Measurements from ENCODE around the gene AGBL3.
"Not testable (repeated sequence)": the region's sequence is repeated elsewhere in the genome, so short reads cannot be mapped to it uniquely, and the experiment has no call there.

AGBL3 gene

DNA sequence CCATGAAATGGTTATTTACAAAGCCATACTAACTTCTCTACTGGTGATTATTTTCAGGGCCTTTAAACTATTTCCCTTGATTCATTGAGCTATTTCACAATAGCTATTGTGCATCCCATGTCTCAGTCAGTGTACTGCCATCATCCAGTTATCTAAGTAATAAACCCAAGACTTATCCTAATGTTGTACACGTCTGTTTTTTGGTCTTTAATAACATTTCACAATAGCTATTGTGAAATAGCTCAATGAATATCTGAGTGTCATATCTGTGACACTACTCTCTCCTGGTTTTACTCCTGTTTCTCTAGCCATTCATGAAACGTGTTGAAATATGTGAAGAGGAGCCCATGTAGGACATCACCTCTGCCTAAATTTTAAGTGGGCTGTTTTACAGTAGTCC, 125.1 kb downstream of the AGBL3 start:
- no peaks in the 10 kb centered on the region for H3K36me3 Mint-ChIP-seq (ENCODE audit: low read depth)
- no peak for DNase-seq (ENCODE audit: low spot score)
- H3K27ac Mint-ChIP-seq, result no peak overlapping the region
- no peaks in the 10 kb centered on the region for H3K4me1 Mint-ChIP-seq (ENCODE audit: low read depth)
- no peak overlapping the region for H3K4me3 Mint-ChIP-seq
- H3K9me3 Mint-ChIP-seq, result no peaks in the 10 kb centered on the region
- no peaks in the 10 kb centered on the region for H3K27me3 Mint-ChIP-seq (ENCODE audit: low read depth)

- Mint-ChIP-seq H3K9me3 (peaks cover 3% of the 10 kb centered on the region), H3K27ac (no peak overlapping the region), H3K36me3 (ENCODE audit: low read depth) (no peaks in the 10 kb centered on the region), H3K4me1 (ENCODE audit: low read depth) (no peaks in the 10 kb centered on the region), H3K27me3 (ENCODE audit: low read depth) (no peaks in the 10 kb centered on the region), H3K4me3 (no peak overlapping the region)
- DNase-seq (ENCODE audit: low spot score), result no peak
Observed at GRCh38 chr7:135114622-135115021, 128.3 kb downstream of the AGBL3 start.

DNA sequence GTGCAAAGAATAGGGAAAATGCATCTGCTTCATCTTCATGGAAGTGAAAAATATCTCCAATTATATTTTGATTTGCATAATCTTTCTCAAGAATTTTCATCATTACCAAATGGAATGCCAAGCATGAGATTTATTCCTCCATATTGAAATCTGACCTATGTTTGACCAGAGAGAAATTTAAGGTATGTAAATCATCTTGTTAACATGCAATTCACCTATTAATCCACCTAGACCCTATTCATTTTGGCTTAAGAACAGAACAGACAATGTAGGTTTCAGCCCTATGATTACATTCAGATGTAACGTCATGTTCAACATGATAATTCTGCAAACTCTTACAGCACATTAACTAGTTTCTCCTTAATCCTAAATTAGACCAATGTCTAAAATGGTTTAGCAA, 130.8 kb downstream of the AGBL3 start:
- H3K9me3 Mint-ChIP-seq, result peaks cover 13% of the 10 kb centered on the region
- H3K4me3 Mint-ChIP-seq, result no peak overlapping the region
- peaks cover 2% of the 10 kb centered on the region for H3K36me3 Mint-ChIP-seq (ENCODE audit: low read depth)

DNA sequence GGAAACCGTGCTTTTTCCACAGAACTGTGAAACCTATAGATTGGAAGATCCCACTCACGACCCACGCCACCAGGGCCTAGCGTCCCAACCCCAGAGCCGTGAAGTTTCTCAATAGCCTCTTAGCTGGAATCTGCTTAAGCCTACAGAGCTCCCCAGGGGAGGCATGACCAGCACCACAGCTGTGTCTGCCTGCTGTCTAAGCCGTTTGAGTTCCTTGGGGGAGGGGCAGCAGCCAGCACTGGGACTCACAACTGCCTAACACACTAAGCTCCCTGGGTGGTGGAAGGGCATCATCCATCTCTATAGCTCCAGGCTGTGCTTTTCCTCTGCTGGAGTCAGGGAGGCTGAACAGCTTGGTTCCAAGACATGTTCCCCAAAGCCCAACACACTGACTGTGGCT, 135.6 kb downstream of the AGBL3 start:
- Mint-ChIP-seq H3K4me3 (no peak overlapping the region), H3K27me3 (ENCODE audit: low read depth) (peaks cover 6% of the 10 kb centered on the region), H3K4me1 (ENCODE audit: low read depth) (no peaks in the 10 kb centered on the region), H3K27ac (no peak overlapping the region), H3K36me3 (ENCODE audit: low read depth) (peaks cover 2% of the 10 kb centered on the region), H3K9me3 (peaks cover 13% of the 10 kb centered on the region)
- DNase-seq (ENCODE audit: low spot score), result no peak

More for the DNA sequence above, 130.8 kb downstream of the AGBL3 start:
- Mint-ChIP-seq H3K27ac (no peak overlapping the region), H3K4me1 (ENCODE audit: low read depth) (no peaks in the 10 kb centered on the region), H3K27me3 (ENCODE audit: low read depth) (no peaks in the 10 kb centered on the region)
- DNase-seq (ENCODE audit: low spot score), result no peak

DNA sequence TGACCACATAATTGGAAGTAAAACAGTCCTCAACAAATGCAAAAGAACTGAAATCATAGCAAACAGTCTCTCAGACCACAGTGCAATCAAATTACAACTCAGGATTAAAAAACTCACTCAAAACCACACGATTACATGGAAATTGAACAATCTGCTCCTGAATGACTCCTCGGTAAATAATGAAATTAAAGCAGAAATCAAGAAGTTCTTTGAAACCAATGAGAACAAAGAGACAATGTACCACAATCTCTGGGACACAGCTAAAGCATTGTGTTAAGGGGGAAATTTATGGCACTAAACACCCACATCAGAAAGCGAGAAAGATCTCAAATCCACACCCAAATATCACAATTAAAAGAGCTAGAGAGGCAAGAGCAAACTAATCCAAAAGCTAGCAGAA, 138.3 kb downstream of the AGBL3 start:
- not testable (repeated sequence) for H3K4me1 Mint-ChIP-seq (ENCODE audit: low read depth); H3K27me3 Mint-ChIP-seq (ENCODE audit: low read depth); H3K4me3 Mint-ChIP-seq; H3K9me3 Mint-ChIP-seq; DNase-seq (ENCODE audit: low spot score); H3K27ac Mint-ChIP-seq; H3K36me3 Mint-ChIP-seq (ENCODE audit: low read depth)

DNA sequence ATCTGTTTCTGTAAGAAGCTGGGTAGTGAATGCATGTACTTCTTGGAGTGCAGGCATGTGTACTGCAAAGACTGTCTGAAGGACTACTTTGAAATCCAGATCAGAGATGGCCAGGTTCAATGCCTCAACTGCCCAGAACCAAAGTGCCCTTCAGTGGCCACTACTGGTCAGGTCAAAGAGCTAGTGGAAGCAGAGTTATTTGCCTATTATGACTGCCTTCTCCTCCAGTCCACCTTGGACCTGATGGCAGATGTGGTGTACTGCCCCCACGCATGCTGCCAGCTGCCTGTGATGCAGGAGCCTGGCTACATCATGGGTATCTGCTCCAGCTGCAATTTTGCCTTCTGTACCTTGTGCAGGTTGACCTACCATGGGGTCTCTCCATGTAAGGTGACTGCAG, 142.6 kb downstream of the AGBL3 start:
- Mint-ChIP-seq H3K9me3 (peaks cover 2% of the 10 kb centered on the region), H3K4me3 (no peak overlapping the region), H3K36me3 (ENCODE audit: low read depth) (no peaks in the 10 kb centered on the region), H3K4me1 (ENCODE audit: low read depth) (no peaks in the 10 kb centered on the region), H3K27me3 (ENCODE audit: low read depth) (peaks cover 4% of the 10 kb centered on the region), H3K27ac (no peak overlapping the region)
- DNase-seq (ENCODE audit: low spot score), result no peak

GRCh38 chr7:135129579-135129978, 143.3 kb downstream of the AGBL3 start:
- H3K4me3 Mint-ChIP-seq, result no peak overlapping the region
- peaks cover 4% of the 10 kb centered on the region for H3K27me3 Mint-ChIP-seq (ENCODE audit: low read depth)
- H3K27ac Mint-ChIP-seq, result no peak overlapping the region
- H3K4me1 Mint-ChIP-seq (ENCODE audit: low read depth), result no peaks in the 10 kb centered on the region
- no peaks in the 10 kb centered on the region for H3K36me3 Mint-ChIP-seq (ENCODE audit: low read depth)
- H3K9me3 Mint-ChIP-seq, result peaks cover 2% of the 10 kb centered on the region
- DNase-seq (ENCODE audit: low spot score), result no peak

DNA sequence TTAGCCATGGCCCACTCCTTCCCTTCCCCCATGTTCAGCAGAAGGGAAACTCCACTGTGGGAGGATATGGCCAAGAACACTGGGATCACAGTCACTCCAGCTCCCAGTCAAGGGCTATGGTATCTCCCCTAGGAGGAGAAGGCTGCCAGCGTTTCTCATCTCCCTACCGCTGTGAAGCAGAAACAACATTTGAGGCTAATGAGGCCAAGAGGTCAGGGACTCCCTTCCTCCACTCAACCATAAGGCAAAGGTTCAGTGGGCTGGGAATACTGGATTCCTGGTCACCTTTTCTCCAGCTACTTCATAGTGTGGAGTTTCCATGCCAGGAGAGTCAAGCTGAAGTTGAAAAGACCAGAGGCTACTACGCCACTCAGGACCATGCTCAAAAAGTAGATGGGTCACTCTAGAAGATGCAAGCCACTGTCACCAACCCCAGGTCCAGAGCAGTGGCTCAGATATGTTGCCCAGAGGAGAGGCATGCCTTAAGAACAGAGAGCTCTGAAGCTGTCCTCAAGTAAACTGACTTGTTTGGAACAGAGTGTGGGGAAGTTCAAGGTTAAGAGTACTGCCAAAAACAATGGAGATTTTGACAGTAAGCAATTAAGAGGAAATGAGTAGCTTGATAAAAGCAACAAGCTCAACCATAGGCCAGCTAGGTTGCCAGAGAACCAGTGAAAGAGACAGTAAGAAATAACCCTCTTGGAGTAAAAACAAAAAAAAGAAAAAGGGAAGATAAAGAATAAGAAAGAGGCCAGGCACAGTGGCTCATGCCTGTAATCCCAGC, 157.8 kb downstream of the AGBL3 start:
- Mint-ChIP-seq H3K4me1 (ENCODE audit: low read depth) (peaks cover 26% of the 10 kb centered on the region), H3K4me3 (no peak overlapping the region)

DNA sequence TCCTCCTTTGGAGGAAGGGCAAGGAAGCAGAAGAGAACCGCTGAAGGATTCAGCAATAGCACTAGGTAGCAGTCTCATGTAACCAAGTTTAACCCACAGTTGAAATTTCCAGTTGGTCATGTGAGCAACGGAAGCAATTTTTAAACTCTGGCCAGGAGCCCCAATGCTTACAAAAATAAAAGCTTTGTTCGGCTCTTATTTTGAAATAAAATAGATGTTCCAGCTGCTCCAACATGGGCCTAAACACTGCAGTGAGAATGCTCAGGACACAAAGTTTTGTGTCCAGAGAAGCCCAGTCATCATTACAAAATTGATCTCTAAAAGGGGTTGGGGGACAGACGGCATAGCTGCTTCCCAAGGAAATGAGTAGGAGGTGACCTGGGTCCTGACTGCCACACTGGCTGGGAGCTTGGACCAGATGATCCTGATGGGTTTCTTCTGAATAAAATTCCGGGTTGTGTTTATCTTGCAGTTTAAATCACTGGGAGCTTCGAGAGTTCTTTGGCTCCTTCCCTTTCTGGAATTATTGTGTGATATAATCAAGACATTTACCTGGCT, 161.1 kb downstream of the AGBL3 start:
- peaks cover 48% of the 10 kb centered on the region for H3K4me1 Mint-ChIP-seq (ENCODE audit: low read depth)
- DNase-seq (ENCODE audit: low spot score), result no peak
- no peaks in the 10 kb centered on the region for H3K9me3 Mint-ChIP-seq
- H3K27ac Mint-ChIP-seq, result peak overlapping the region; percentile 94
- no peaks in the 10 kb centered on the region for H3K27me3 Mint-ChIP-seq (ENCODE audit: low read depth)
- H3K4me3 Mint-ChIP-seq, result peak overlapping the region; percentile 87
- H3K36me3 Mint-ChIP-seq (ENCODE audit: low read depth), result peaks cover 23% of the 10 kb centered on the region

More for the DNA sequence above, 157.8 kb downstream of the AGBL3 start:
- no peak for DNase-seq (ENCODE audit: low spot score)
- Mint-ChIP-seq H3K27me3 (ENCODE audit: low read depth) (no peaks in the 10 kb centered on the region), H3K27ac (no peak overlapping the region), H3K36me3 (ENCODE audit: low read depth) (peaks cover 1% of the 10 kb centered on the region), H3K9me3 (peaks cover 8% of the 10 kb centered on the region)

GRCh38 chr7:135147899-135148721, 161.8 kb downstream of the AGBL3 start, which contains the start of gene TMEM140:
TMEM140 (plus strand) TSS chr7:135148072; CDS start chr7:135164442, 16,370 bp downstream.
- H3K27me3 Mint-ChIP-seq (ENCODE audit: low read depth), result no peaks in the 10 kb centered on the region
- peaks cover 29% of the 10 kb centered on the region for H3K36me3 Mint-ChIP-seq (ENCODE audit: low read depth)
- H3K27ac Mint-ChIP-seq, result peak within 1 kb of the TSS; percentile 94
- H3K4me3 Mint-ChIP-seq, result peak within 1 kb of the TSS; percentile 87
- H3K9me3 Mint-ChIP-seq, result peaks cover 5% of the 10 kb centered on the region
- H3K4me1 Mint-ChIP-seq (ENCODE audit: low read depth), result peaks cover 52% of the 10 kb centered on the region
- peak; percentile 62 for DNase-seq (ENCODE audit: low spot score)

DNA sequence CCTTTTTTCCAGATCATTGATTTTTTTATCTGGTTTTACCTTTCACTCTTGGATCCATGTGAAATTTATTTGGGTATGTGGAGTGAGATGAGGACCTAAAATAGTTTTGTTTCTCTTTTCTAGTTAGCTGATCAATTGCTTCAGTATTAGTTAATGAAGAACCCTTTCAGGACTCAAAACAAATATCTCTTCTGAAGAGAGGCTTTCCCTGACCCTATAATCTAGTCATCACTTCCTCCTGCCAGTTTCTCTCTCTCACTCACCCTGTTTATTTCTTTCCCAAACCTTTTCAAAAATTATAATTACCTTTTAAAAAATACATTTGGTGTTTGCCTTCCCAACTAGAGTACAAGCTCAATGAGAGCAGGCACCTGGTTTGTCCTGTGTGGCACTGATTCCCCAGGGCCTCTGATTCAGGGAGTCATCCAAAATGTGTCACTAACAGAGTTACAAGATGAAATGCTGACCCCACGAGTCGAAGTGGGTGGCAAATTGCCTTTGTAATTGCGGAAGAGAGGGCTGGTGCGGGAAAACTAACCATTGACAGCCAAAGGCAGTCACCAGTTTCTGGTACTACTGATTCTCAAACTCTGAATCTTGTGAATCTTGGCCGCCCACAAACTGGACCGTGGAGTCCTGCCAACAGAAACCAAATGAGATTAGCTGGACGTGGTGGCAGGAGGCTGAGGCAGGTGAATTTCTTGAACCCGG, 163.9 kb downstream of the AGBL3 start:
- peaks cover 23% of the 10 kb centered on the region for H3K9me3 Mint-ChIP-seq
- no peaks in the 10 kb centered on the region for H3K27me3 Mint-ChIP-seq (ENCODE audit: low read depth)
- DNase-seq (ENCODE audit: low spot score), result no peak
- H3K4me1 Mint-ChIP-seq (ENCODE audit: low read depth), result peaks cover 59% of the 10 kb centered on the region
- H3K27ac Mint-ChIP-seq, result peak overlapping the region; percentile 42
- H3K4me3 Mint-ChIP-seq, result peak overlapping the region; percentile 87
- H3K36me3 Mint-ChIP-seq (ENCODE audit: low read depth), result peaks cover 49% of the 10 kb centered on the region

DNA sequence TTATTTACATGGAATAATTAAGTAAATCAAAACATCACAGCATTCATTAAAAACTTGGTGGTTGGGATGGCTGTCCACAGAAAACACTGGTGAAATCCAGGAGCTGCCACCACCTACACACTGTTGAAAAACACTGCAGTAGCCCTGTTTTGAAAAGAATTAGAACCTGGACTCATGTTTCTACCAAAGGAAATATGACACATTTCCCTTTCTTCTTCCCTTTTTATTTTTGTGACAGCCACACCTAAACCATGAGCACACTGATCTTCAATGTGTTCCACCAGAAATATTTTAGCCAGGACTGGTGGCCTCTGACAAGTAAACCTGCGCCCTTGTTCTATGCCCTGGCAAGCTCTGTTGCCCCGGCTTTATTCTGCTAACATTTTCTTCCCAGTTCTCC, 164.8 kb downstream of the AGBL3 start:
- H3K4me3 Mint-ChIP-seq, result peak overlapping the region; percentile 87

GRCh38 chr7:135151533-135151932, 165.2 kb downstream of the AGBL3 start:
- Mint-ChIP-seq H3K27me3 (ENCODE audit: low read depth) (no peaks in the 10 kb centered on the region), H3K9me3 (peaks cover 35% of the 10 kb centered on the region), H3K36me3 (ENCODE audit: low read depth) (peaks cover 61% of the 10 kb centered on the region), H3K4me1 (ENCODE audit: low read depth) (peaks cover 50% of the 10 kb centered on the region), H3K4me3 (peak overlapping the region; percentile 39), H3K27ac (peak overlapping the region; percentile 72)
- DNase-seq (ENCODE audit: low spot score), result no peak

More for the DNA sequence above, 164.8 kb downstream of the AGBL3 start:
- Mint-ChIP-seq H3K9me3 (peaks cover 31% of the 10 kb centered on the region), H3K27ac (peak overlapping the region; percentile 72), H3K27me3 (ENCODE audit: low read depth) (no peaks in the 10 kb centered on the region), H3K36me3 (ENCODE audit: low read depth) (peaks cover 57% of the 10 kb centered on the region), H3K4me1 (ENCODE audit: low read depth) (peaks cover 54% of the 10 kb centered on the region)
- DNase-seq (ENCODE audit: low spot score), result no peak
